NB4 (cell line): ENCODE measurements around the gene CCDC34.

Source experiments
- DNase-seq: peaks from one replicate; pipeline ENCODE4 v3.0.0; 2010; ENCODE audit warnings: low read depth
- H3K4me3 ChIP-seq: one replicate; pipeline ENCODE4 v1.5.1; 2011; ENCODE audit warnings: mild to moderate bottlenecking, low read depth, low read length, moderate library complexity
- CTCF ChIP-seq: IDR thresholded peaks from one replicate; pipeline ENCODE4 v1.5.1; 2012; ENCODE audit warnings: low read depth, low read length
- MAX ChIP-seq: IDR thresholded peaks from 2 replicates; pipeline ENCODE4 v1.6.1; 2011; ENCODE audit warnings: low read depth, low read length
- MYC ChIP-seq: IDR thresholded peaks from 2 replicates; pipeline ENCODE4 v1.6.1; 2011; ENCODE audit warnings: low read depth, low read length
- POLR2A ChIP-seq: IDR thresholded peaks from 2 replicates; pipeline ENCODE4 v1.6.1; 2011; ENCODE audit warnings: mild to moderate bottlenecking; ENCODE audit not compliant: insufficient read length; ENCODE audit errors: extremely low read depth

CCDC34 gene

GRCh38 chr11:27390318-27391295 lies 27.6 kb upstream of the CCDC34 start:
- TF ChIP-seq POLR2A (no peak), MYC (no peak), MAX (no peak)
- H3K4me3 ChIP-seq, result no peak overlapping the region
- DNase-seq, result no peak

DNA sequence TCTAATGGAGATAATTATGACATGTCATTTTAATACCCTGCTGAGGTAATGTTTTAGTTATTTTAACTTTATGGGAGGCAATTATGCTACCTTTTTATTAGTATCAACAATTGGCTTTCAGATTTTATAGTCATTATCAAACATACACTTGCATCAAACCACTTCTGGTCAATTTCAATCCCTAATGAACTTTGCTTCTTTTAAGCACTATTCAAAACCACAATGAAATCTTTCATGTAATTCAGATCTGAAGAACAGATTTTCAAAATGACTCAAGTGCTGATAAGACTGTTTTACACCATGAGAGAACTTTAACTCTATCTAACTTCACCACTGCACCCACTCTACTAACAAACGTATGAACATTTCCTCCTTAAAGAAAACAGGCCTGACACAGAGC lies 25.9 kb upstream of the CCDC34 start:
- DNase-seq, result no peak
- H3K4me3 ChIP-seq, result no peak overlapping the region
- TF ChIP-seq MAX (no peak), CTCF (no peak), POLR2A (no peak), MYC (no peak)

DNA sequence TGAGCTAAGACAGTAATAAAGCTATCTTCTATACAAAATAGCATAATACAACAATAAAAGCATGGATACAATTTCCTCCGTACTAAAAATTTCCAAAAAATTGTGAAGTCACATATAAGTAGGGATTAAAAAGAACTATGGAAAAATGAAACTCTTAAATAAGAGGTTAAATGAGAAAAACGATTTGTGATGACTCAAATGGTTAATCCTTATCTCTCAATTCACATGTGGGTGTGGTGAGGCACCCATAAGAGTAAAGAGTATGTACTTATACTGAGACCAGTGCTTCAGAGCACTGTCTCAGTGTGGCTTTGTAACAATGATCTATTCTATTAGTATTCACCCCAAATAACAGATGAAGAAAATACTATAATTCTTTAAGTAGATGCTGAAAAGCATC lies 25.0 kb upstream of the CCDC34 start:
- no peak for DNase-seq
- no peak overlapping the region for H3K4me3 ChIP-seq
- TF ChIP-seq MAX, result no peak
- no peak for TF ChIP-seq CTCF
- TF ChIP-seq POLR2A, result no peak
- no peak for TF ChIP-seq MYC

DNA sequence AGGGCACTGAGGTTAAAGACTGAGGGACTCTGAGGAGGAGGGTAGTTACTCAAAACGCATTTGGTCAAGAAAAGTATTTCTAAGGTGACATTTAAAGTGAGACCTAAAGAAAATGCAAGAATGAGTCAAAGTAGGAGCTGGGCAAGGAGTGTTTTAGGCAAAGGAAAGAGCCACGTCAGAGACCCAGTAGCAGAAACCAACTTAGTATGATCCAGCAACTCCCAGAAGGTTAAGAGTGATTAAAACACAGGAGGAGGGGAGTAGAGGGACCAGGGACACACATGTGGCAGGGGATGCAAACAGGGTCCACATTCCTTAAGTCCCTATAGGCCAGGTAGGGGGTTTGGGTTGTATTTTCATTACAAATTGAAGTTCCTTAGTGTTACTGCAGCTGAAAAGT lies 24.3 kb upstream of the CCDC34 start:
- DNase-seq, result no peak
- TF ChIP-seq CTCF (no peak), MYC (no peak), MAX (no peak)

DNA sequence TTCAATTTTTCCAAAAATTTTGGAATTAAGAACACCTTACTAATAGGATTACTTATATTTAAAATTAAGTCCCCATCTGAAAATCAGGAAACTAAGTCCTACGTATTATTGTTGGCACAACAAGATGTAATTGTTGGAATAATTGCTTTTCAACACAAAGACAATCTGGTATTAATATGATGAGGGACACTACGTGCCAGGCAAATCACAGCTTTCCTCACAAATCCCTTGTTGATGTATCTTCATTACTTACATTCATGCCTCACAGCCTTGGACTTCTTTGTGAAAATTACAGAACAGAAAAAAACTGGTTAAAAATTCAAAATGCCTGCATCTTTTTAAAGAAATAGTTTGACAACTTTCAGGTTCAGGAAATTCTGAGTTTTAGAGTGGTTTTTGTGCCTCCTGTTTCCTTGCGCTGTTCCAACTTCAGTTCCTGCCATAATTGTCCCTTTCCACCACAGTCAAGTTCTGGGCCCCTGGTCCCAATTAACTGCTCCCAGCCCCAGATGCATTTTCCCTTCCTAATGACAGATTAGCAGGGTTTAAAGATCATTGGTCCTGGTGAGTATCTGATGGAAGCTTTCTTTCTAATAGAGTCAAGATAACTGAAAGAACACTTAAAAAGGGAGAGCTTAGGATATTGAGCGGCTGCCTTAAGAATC lies 23.3 kb upstream of the CCDC34 start:
- DNase-seq, result no peak
- TF ChIP-seq POLR2A (no peak), CTCF (no peak), MAX (no peak), MYC (no peak)
- no peak overlapping the region for H3K4me3 ChIP-seq

More for the DNA sequence above, 24.3 kb upstream of the CCDC34 start:
- H3K4me3 ChIP-seq, result no peak overlapping the region

DNA sequence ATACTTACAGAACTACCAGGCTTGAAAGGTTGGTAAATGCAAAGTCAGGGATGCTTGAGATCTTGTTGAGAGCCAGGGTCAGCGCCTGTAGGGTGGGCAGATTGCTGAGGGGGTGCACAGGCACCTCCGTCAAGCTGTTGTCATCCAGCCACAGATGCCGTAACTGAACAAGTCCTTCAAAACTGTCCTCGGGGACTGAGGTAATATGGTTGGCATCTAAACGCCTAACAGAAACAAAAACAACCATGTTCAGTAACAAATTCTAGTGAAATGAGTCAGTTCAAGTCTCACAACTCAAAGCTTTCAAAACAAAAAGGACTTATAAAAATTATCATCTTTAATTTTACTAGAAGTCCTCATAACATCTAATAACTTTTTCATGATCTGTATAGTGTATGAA lies 22.2 kb upstream of the CCDC34 start:
- no peak overlapping the region for H3K4me3 ChIP-seq
- TF ChIP-seq POLR2A, result no peak
- no peak for TF ChIP-seq MYC
- TF ChIP-seq MAX, result no peak
- TF ChIP-seq CTCF, result no peak
- no peak for DNase-seq
